Measurements from ENCODE around the gene NLGN1. TPM values are rescaled to one million over a fixed set of nuclear protein-coding genes. Genes with fewer than 3 reads are reported as not detected.

NLGN1 gene
- total and polyA plus RNA-seq, 2 of the 8 experiments (the other 6 are each of a cell fraction or from before 2014, with no cell fraction given): 7.8 to 14.8 TPM

DNA sequence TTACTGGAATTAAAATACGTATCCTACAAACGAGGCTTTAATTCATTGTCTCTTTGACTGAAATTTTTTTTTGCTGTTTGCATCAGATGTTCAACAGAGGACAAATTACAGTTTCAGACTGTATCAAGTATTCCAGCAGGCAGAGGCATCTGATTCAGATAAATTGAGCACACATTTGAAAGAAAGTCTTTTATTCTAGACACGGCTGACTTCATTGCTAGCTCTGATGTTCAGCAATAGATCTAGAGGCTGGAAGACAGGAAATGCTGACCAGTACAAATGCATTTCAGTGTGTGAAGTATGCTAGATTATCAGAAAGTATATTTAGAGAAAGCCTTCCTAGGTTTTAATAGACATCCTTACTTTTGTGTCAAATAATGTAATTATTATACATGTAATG, 472.2 kb downstream of the NLGN1 start:
- Histone ChIP-seq H3K56ac (replicated peaks; ENCODE audit: insufficient read length, low read depth, low read length) (no peak overlapping the region), H2AK5ac (ENCODE audit: low read depth, low read length) (no peak overlapping the region), H3K79me2 (ENCODE audit: control insufficient read depth in 1 of 2, insufficient read depth in 2 of 2, low read length in 2 of 2) (no peaks in the 10 kb centered on the region), H3K4me1 (replicated peaks in 1 of 4; ENCODE audit: control insufficient read depth in 3 of 4, insufficient read depth in 4 of 4, low read length in 3 of 4) (peaks cover 0 to 8% (median 2%) of the 10 kb centered on the region in 4 experiments; a peak in 3 of 7 replicates), H3K23ac (ENCODE audit: insufficient read length) (no peak overlapping the region), H3K9ac (replicated peaks in 1 of 4; ENCODE audit: extremely low read depth in 1 of 4, low read depth in 3 of 4, low read length in 3 of 4) (no peak overlapping the region), H2BK5ac (ENCODE audit: low read depth, low read length) (no peak overlapping the region), H3K18ac (ENCODE audit: extremely low read depth, low read length) (no peak overlapping the region), H4K91ac (replicated peaks; ENCODE audit: insufficient read length, low read length) (no peak overlapping the region), H3K23me2 (ENCODE audit: low read depth, low read length) (no peaks in the 10 kb centered on the region), H3K14ac (ENCODE audit: insufficient read length) (no peak overlapping the region), H3K4me3 (ENCODE audit: extremely low read depth in 1 of 4, insufficient read depth in 2 of 4, low read depth in 3 of 4, low read length in 4 of 4) (no peak overlapping the region), H3K27ac (ENCODE audit: low read depth, low read length) (no peak overlapping the region), H4K20me1 (replicated peaks in 1 of 2; ENCODE audit: control insufficient read depth in 1 of 2, insufficient read depth in 2 of 2, low read length in 2 of 2) (no peaks in the 10 kb centered on the region), H2BK120ac (replicated peaks; ENCODE audit: low read depth, low read length) (no peak overlapping the region), H3K79me1 (ENCODE audit: low read depth, low read length) (no peaks in the 10 kb centered on the region), H4K8ac (ENCODE audit: extremely low read depth, insufficient read depth, low read length) (no peak overlapping the region), H4K5ac (ENCODE audit: insufficient read length, low read depth, low read length) (no peak overlapping the region), H3K4me2 (ENCODE audit: insufficient read depth in 1 of 2, low read depth in 2 of 2, low read length in 2 of 2) (no peak overlapping the region), H3K36me3 (ENCODE audit: control insufficient read depth in 2 of 4, insufficient read depth in 4 of 4, low read length in 3 of 4) (no peaks in the 10 kb centered on the region), H2BK20ac (ENCODE audit: low read length) (no peak overlapping the region), H3K4ac (replicated peaks; ENCODE audit: insufficient read length, low read depth, low read length) (no peak overlapping the region), H2BK12ac (ENCODE audit: low read depth, low read length) (no peak overlapping the region), H3K9me3 (ENCODE audit: insufficient read depth in 2 of 2, low read depth in 1 of 2, low read length in 1 of 2) (no peaks in the 10 kb centered on the region), H2AFZ (ENCODE audit: low read length) (no peak overlapping the region), H2BK15ac (ENCODE audit: low read length) (no peak overlapping the region), H3K27me3 (replicated peaks in 1 of 4; ENCODE audit: control insufficient read depth in 3 of 4, extremely low read depth in 1 of 4, insufficient read depth in 3 of 4, low read length in 3 of 4) (no peaks in the 10 kb centered on the region)
- ChIA-PET CTCF (ENCODE audit: partially characterized antibody) (no interaction called here), POLR2A (ENCODE audit: partially characterized antibody) (interaction anchor here (0.6 to 1.1 kb wide), 2 partner anchors 89 to 954 kb away, joined by 3 to 4 read pairs; no protein-coding TSS in a partner anchor)
- DNase-seq (ENCODE audit: low read depth in 1 of 2, low spot score in 2 of 2): no peak
- TF ChIP-seq KDM5A (IDR thresholded peaks at IDR 0.05; ENCODE audit: low read length): no peak
- no peak for TF ChIP-seq NRF1 (IDR thresholded peaks at IDR 0.05; ENCODE audit: low read depth, low read length)
- no peak for TF ChIP-seq POLR2AphosphoS5 (IDR thresholded peaks at IDR 0.05; ENCODE audit: low read depth, low read length)
- TF ChIP-seq SIRT6 (IDR thresholded peaks at IDR 0.05; ENCODE audit: low read length): no peak
- TF ChIP-seq POLR2A (IDR thresholded peaks at IDR 0.05; ENCODE audit: control extremely low read depth in 1 of 2, low read depth in 2 of 2, low read length in 2 of 2): no peak
- FAIRE-seq: no peak
- 100% methylated on average over 3 of the region's 3 CpGs; no CpG with 5 or more reads in 1 of the 2 experiments for WGBS, 2 experiments (ENCODE audit: extremely low coverage in 1 of 2, insufficient coverage in 1 of 2, insufficient read length in 1 of 2, insufficient replicate concordance in 2 of 2, low coverage in 1 of 2, low lambda C conversion rate in 2 of 2, missing lambda C conversion rate in 1 of 2)
